Tibial nerve (tissue), 4 donors: ENCODE data around the gene BRI3.

Experiments
- EP300 ChIP-seq, 2 donors: sonication (generic); formaldehyde crosslinking; IDR thresholded peaks; one replicate each; pipeline ENCODE4 v1.6.1; 2017; ENCODE audit warnings: antibody characterized with exemption in 2 of 2, mild to moderate bottlenecking in 1 of 2
- TF ChIP-seq, protein P1 (sequence below), 5 experiments: fragments of 200-600 bp in 3 of 5; fragments of 450-650 bp in 2 of 5; sonication (generic) in 3 of 5; IDR thresholded peaks; one replicate each; pipeline ENCODE4 v1.5.1; 2016 to 2019; ENCODE audit warnings: antibody characterized with exemption in 5 of 5, mild to moderate bottlenecking in 3 of 5, moderate library complexity in 2 of 5

DNA sequence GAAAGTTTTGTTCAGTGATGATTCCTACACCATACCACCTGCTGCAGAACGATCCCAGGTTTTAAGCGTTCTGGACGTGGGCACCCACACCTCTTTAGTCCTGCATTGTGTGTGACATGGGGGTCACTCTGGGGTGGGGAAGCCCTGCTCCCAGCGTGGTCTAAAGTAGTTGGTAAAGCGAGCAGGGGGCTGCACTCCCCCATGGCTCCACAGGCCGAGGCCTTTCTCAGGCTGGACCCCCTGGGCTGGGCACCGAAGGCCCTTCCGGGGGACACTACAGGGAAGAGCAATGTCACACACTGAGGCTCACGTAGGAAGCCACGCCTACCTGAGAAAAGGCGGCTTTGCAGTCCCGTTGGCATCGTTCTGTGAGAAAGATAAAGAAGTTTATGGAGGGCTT lies 12.3 kb downstream of the BRI3 start:
- no peak for TF ChIP-seq EP300 (IDR thresholded peaks at IDR 0.05)
- TF ChIP-seq, protein P1, sequence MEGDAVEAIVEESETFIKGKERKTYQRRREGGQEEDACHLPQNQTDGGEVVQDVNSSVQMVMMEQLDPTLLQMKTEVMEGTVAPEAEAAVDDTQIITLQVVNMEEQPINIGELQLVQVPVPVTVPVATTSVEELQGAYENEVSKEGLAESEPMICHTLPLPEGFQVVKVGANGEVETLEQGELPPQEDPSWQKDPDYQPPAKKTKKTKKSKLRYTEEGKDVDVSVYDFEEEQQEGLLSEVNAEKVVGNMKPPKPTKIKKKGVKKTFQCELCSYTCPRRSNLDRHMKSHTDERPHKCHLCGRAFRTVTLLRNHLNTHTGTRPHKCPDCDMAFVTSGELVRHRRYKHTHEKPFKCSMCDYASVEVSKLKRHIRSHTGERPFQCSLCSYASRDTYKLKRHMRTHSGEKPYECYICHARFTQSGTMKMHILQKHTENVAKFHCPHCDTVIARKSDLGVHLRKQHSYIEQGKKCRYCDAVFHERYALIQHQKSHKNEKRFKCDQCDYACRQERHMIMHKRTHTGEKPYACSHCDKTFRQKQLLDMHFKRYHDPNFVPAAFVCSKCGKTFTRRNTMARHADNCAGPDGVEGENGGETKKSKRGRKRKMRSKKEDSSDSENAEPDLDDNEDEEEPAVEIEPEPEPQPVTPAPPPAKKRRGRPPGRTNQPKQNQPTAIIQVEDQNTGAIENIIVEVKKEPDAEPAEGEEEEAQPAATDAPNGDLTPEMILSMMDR (IDR thresholded peaks at IDR 0.05), result no peak
